B cell (primary cell): ENCODE measurements around the gene MDGA2.

Source experiments
- EZH2 ChIP-seq: IDR thresholded peaks from 2 replicates; pipeline ENCODE4 v1.6.1; 2012; ENCODE audit warnings: borderline replicate concordance, low read depth, mild to moderate bottlenecking, moderate library complexity, low read length; ENCODE audit not compliant: insufficient read depth, poor library complexity, severe bottlenecking
- TF ChIP-seq, protein P1 (sequence below): fragments of 200-600 bp; IDR thresholded peaks from one replicate; pipeline ENCODE4 v1.8.0; 2022; ENCODE audit warnings: antibody characterized with exemption, mild to moderate bottlenecking

DNA sequence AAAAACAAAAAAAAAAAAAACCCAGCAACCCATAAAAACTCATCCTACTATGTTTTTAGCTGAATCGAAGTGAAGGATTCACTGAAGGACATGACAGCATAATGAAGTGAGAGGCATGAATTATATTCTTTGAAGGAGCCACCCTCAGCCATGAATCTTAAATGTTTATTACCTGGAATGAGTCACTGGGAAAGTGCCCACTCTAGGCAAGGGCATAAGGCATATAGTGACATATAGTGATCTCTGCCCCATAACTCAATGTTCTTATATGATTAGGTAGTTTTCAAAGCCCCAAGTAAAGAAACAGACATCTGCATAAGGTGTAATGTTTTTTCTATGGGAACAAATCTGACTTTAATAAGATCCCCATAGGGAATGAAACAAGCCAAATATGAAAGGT is 79.9 kb downstream of the MDGA2 start:
- TF ChIP-seq, protein P1, sequence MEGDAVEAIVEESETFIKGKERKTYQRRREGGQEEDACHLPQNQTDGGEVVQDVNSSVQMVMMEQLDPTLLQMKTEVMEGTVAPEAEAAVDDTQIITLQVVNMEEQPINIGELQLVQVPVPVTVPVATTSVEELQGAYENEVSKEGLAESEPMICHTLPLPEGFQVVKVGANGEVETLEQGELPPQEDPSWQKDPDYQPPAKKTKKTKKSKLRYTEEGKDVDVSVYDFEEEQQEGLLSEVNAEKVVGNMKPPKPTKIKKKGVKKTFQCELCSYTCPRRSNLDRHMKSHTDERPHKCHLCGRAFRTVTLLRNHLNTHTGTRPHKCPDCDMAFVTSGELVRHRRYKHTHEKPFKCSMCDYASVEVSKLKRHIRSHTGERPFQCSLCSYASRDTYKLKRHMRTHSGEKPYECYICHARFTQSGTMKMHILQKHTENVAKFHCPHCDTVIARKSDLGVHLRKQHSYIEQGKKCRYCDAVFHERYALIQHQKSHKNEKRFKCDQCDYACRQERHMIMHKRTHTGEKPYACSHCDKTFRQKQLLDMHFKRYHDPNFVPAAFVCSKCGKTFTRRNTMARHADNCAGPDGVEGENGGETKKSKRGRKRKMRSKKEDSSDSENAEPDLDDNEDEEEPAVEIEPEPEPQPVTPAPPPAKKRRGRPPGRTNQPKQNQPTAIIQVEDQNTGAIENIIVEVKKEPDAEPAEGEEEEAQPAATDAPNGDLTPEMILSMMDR: no peak
- TF ChIP-seq EZH2: no peak
